Stimulated activated CD4-positive, alpha-beta T cell treated with anti-CD3 and anti-CD28 coated beads, Interleukin-4, amount 100 ng/mL, for 4 hours (primary cell): ENCODE data around the gene ZNF853.
"Not testable (repeated sequence)": the region's sequence is repeated elsewhere in the genome, so short reads cannot be mapped to it uniquely, and the experiment has no call there.

Source experiments
- DNase-seq, 2 experiments: peaks; one replicate each; pipeline ENCODE4 v3.0.0-alpha.2; 2020

Gene ZNF853

DNA sequence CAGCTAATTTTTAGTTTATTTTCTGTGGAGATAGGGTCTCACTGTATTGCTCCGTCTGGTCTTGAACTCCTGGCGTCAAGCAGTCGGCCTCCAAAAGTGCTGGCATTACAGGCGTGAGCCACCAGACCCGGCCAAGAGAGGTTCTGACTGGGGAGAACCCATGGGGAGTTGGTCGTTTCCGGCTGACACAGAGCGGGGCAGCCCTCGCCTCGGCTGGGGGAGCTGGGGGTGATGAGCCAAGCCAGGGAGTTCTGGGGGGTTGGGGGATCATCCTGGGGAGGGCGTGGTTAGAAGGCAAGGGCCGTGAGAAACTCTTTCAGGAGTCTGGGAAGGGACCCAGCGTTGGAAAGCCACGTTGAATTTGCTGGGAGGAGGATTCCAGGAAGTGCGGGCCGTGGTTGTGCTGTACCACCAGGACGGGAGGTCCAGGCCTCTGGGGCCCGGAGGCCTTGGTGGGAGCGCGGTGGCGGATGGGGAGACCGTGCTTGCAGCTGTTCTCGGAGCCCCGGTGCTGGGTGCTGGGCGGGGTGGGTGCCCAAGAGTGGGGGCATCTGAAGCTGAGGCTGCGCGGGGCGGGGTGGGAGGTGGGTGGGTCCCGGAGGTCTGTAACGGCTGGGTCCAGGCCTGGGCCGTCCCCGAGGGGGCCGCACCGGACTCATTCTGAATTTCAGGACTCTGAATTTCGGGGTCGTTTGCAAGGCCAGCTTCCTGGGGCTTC lies 8.4 kb upstream of the ZNF853 start:
- DNase-seq: no peak

DNA sequence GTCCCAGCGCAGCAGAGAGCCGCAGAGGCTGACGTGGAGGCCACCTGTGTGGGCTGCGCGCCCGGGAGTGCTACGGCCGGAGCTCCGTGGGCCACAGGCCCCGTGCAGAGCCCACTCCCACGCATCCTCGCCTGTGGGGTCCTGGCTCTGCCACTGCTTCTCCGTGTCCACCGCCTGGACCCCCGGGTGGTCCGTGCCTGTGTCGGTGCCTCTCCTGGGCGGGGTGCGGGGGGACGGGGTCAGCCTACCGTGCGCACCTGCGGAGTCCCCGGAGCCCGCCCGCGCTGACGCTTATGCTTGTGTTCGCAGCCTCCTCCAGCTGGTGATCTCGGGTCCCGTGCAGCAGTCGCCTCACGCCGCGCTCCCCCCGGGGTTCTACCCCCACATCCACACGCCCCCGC lies 7.8 kb upstream of the ZNF853 start:
- DNase-seq: no peak

DNA sequence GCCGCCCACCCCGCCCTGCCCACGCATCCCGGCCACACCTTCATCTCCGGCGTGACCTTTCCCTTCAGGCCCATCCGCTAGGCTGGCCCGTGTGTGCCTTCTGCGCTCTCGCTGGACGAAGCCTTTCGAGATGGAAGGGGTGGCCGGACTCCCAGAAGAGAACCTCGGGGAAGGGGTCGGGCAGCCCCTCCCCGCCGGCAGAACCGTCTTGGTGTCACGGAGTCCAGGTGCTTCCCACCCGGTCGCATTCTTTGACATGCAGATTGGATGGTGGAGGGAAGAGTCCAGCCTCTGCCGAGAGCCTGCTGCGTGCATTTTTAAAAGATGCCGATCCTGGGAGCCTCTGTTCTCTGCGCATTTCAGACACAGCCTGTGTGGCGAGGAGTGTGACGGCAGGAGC lies 7.3 kb upstream of the ZNF853 start:
- no peak for DNase-seq

DNA sequence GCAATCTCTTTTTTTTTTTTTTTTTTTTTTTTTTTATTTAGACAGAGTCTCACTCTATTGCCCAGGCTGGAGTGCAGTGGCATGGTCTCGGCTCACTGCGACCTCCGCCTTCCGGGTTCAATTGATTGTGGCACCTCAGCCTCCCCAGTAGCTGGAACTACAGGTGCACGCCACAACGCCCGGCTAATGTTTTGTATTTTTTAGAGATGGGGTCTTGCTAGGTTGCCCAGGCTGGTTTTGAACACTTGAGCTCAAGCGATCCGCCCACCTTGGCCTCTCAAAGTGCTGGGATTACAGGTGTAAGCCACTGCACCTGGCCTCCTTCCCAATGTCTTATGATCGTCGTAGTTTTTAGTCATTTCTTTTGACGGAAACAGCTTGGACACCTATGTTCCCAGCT lies 6.6 kb upstream of the ZNF853 start:
- DNase-seq: no peak

- no peak for DNase-seq
Observed at GRCh38 chr7:6612819-6613218, 2.6 kb upstream of the ZNF853 start.

- no peak for DNase-seq
Observed at GRCh38 chr7:6613706-6614105, 1.7 kb upstream of the ZNF853 start.

GRCh38 chr7:6615723-6616555 lies 529 bp downstream of the ZNF853 start:
- no peak for DNase-seq

GRCh38 chr7:6616854-6617643 lies 1.6 kb downstream of the ZNF853 start:
- DNase-seq: no peak

DNA sequence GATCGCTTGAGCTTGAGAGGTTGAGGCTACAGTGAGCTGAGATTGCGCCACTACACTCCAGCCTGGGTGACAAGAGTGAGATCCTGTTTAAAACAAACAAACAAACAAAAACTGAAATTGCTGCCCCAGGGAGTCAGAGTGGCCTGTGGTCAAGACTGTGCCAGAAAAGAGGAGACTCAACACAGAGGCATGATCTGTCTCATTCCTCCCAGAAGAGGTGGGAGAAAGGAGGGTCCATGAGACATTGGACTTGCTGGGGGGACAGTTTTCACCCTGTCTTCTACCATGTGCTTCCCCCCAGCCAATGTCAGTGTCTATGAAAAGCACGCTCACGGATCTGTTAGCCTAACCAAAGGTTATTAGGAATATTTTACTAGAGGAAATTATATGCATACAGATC lies 3.2 kb downstream of the ZNF853 start:
- DNase-seq: no peak

DNA sequence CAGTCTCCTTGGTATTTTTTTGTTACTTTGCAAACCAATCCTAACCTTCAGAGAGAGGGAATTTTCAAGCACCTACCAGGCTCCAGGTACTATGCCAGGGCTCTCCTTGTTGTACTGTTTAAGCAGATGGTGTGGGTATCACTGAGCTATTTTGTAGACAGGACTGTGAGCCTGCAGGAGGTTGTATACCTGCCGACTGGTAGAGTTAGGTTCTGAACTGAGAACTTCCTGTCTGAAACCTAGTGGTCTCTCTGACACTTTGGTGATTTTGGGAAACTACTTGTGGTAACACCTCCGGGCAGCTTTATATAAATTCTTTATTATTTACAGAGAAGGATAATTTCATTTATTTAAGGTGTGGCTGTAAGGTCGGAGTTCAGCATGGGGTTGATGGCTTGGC lies 4.6 kb downstream of the ZNF853 start:
- DNase-seq: no peak

DNA sequence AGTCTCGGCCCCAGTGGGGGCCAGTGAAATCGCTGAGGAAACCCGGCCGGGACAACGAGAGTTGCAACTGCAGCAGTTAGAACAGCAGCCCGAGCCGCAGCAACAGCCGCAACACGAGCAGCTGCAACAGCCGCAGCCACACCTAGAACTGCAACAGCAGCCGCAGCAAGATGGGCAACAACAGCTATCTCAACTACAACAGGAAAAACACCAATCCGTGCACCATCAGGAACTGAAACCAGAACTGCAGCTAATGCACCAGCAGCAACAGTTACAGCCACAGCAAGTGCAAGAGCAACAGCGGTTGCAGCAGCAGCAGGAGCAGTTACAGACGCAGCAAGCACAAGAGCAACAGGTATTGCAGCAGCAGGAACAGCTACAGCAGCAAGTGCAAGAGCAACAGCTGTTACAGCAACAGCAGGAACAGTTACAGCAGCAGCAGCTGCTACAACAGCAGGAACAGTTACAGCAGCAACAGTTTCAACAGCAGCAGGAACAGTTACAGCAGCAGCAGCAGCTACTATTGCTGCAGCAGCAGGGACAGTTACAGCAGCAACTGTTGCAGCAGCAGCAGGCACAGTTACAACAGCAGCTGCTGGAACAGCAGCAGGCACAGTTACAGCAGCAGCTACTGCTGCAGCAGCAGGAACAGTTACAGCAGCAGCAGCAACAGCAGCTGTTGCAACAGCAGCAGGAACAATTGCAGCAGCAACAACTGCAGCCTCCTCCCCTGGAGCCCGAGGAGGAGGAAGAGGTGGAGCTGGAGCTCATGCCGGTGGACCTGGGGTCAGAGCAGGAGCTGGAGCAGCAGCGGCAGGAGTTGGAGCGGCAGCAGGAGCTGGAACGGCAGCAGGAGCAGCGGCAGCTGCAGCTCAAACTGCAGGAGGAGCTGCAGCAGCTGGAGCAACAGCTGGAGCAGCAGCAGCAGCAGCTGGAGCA lies 6.1 kb downstream of the ZNF853 start:
- no peak for DNase-seq

DNA sequence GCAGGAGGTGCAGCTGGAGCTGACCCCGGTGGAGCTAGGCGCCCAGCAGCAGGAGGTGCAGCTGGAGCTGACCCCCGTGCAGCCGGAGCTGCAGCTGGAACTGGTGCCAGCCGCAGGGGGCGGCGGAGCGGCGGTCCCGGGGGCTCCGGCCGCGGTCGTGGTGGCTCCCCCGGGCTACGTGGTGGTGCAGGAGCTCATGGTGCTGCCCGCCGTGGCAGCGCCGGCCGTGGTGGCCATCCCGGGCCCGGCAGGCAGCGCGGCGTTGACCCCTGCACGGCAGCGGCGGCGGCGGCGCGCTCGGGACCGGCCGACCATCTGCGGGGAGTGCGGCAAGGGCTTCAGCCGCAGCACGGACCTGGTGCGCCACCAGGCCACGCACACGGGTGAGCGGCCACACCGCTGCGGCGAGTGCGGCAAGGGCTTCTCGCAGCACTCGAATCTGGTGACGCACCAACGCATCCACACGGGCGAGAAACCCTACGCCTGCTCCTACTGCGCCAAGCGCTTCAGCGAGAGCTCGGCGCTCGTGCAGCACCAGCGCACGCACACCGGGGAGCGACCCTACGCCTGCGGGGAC lies 6.8 kb downstream of the ZNF853 start:
- DNase-seq: no peak

- no peak for DNase-seq
Observed at GRCh38 chr7:6623589-6624245, 8.3 kb downstream of the ZNF853 start.

GRCh38 chr7:6624246-6624611 lies 8.8 kb downstream of the ZNF853 start:
- DNase-seq: no peak

- no peak for DNase-seq
Observed at GRCh38 chr7:6628045-6628444, 12.6 kb downstream of the ZNF853 start.

DNA sequence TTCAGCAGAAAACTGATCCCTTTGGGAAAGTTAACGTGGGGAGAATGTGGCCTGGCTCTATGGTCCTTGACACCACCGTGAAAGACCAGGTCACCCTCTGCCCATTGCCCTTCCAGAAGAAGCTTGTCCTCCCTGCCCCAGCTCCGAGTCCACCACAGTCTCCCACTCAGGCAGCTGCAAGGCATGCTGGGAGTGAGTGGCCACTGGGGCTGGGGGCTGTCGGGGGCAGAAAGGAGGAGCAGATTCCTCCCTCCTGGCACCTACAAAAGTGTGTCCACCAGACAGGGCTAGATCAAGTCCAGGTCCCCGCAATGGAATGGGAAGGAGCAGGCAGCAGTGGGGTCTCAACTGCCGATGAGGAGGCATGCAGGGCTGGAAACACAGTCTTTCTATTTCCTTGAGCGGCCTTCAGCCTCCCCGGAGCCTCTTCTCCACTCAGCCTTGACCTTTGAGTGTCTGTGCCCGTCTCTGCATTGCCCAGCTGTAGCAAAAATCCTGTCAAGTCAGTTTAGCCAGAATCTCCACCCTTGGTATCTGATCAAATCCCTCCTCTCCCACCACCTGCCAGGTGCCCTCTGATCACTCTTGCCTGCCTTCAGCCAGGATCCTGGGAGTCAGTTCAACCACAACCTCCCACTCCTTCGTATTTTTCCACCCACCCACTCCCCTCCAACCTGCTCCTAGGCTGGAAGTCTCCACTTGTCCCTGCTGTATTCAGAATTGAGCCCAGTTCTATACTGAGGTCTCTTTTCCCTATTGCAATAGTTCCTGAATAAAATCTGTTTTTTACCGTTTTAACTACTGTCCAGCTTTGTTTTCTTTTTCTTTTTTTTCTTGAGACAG lies 14.8 kb downstream of the ZNF853 start:
- no peak for DNase-seq

DNA sequence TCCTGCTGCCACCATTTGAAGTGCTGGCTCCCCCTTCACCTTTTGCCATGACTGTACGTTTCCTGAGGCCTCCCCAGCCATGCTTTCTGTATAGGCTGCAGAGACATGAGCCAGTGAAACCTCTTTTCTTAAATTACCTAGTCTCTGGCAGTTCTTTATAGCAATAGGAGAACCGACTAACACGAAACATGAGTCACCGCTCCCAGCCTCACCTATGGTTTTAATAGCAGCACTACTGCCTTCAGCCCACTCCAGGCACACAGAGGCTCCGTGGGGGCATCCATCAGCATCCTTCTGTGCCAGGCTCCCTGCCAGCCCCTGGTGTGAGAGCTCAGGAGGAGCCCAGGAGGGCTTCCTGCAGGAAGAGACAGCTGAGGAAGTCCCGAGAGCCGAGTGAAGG lies 16.2 kb downstream of the ZNF853 start:
- DNase-seq: no peak

- no peak for DNase-seq
Observed at GRCh38 chr7:6634021-6634420, 18.6 kb downstream of the ZNF853 start.

GRCh38 chr7:6634971-6635370 lies 19.6 kb downstream of the ZNF853 start:
- not testable (repeated sequence) for DNase-seq

DNA sequence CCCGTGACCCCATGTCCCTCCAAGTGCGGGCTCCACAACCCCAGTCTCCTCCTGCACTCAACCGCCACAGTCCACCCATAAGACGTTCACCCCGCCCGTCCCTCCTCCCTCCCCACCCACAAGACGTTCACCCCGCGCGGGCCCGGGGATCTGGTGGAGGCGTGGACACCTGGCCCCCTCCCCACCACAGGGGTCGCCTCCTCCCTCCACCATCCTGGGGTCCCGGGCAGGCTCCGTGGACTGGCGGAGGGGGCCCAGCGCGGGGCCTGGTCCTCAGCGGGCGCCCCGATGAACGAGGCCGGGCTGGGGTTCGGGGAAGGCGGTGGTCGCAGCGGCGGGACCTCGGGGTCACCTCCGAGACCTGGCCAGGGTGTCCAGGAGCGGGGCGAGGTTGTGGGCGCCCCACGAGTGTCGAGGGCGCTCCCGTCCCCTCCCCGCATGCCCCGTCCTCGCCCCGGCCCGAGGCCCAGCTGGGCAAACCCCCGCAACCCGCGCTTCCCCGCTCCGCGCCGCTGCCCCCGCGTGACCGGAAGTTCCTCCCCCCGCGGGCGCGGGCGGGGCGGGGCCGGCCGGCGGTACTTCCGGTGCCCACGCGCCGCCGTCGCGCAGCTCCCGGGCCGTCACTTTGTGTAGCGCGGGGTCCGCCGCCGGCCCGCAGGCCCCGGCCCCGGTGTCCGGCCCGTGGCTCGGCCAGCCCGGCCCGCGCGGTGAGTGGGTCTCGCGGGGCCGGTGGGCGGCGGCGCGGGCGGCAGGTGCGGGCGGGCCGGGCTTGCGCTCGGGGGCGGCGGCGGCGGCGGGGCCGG lies 21.5 kb downstream of the ZNF853 start, which contains the start of gene ZNF316:
TSS of gene ZNF316 (plus strand) at position 578 of the 803 bp plus-strand sequence. CDS start 5,092 bp downstream, outside the sequence.
- peak; percentile 43 to 69 for DNase-seq
